IMR-90 (cell line): ENCODE results near the gene PDIA3. TPM values are rescaled to one million over a fixed set of nuclear protein-coding genes. Genes with fewer than 3 reads are reported as not detected.
A peak's percentile ranks its signal among the peaks of the same experiment; 100 is the strongest.

Experiments used
- ATAC-seq: fragments of 200-7000 bp; cut with Tn5 transposase; 2 replicates; pipeline ENCODE4 v1.9.1; 2020; ENCODE audit warnings: low read depth, mild to moderate bottlenecking, moderate library complexity
- BruUV-seq: library from RNA; stranded (reverse); fragments of 400-500 nt; replicated peaks from 2 replicates; lab custom pipeline; 2021; lab: Mats Ljungman, UMichigan
- CTCF ChIA-PET: fragments of 300-600 bp; formaldehyde crosslinking; extraction: SDS; loops from one replicate; lab custom pipeline; 2021; ENCODE audit warnings: antibody characterized with exemption; lab: Yijun Ruan, JAX
- POLR2A ChIA-PET: fragments of 300-600 bp; sonication (Branson Sonifier 250); formaldehyde crosslinking; loops from one replicate; lab custom pipeline; 2022; ENCODE audit warnings: antibody characterized with exemption; ENCODE audit not compliant: unreplicated experiment; lab: Charles Lee
- DNase-seq: peaks from one replicate; pipeline ENCODE4 v3.0.0; 2013
- H2AFZ ChIP-seq: replicated peaks from 2 replicates; pipeline ENCODE3; 2013; ENCODE audit warnings: low read length, mild to moderate bottlenecking; ENCODE audit not compliant: poor library complexity
- H2AK5ac ChIP-seq: 2 replicates; pipeline ENCODE4 v1.6.1; 2013; ENCODE audit warnings: low read depth, low read length, inconsistent platforms
- H2AK9ac ChIP-seq: replicated peaks from 2 replicates; pipeline ENCODE3; 2013; ENCODE audit warnings: mild to moderate bottlenecking, low read depth, low read length, moderate library complexity; ENCODE audit not compliant: poor library complexity
- H2BK120ac ChIP-seq: 2 replicates; pipeline ENCODE4 v1.6.1; 2013; ENCODE audit warnings: low read depth, low read length, inconsistent platforms
- H2BK15ac ChIP-seq: 3 replicates; pipeline ENCODE4 v1.6.1; 2013; ENCODE audit warnings: low read depth, low read length, inconsistent platforms
- H2BK20ac ChIP-seq: 2 replicates; pipeline ENCODE4 v1.6.1; 2013; ENCODE audit warnings: low read depth, mild to moderate bottlenecking, inconsistent platforms, low read length, moderate library complexity
- H2BK5ac ChIP-seq: 2 replicates; pipeline ENCODE4 v1.6.1; 2013; ENCODE audit warnings: mild to moderate bottlenecking, low read depth, low read length, inconsistent platforms; ENCODE audit not compliant: poor library complexity, severe bottlenecking
- H3K14ac ChIP-seq: replicated peaks from 2 replicates; pipeline ENCODE4 v1.6.1; 2013; ENCODE audit warnings: low read depth, low read length, inconsistent platforms
- H3K18ac ChIP-seq: 2 replicates; pipeline ENCODE4 v1.6.1; 2013; ENCODE audit warnings: low read depth, low read length, control low read depth
- H3K23ac ChIP-seq: 2 replicates; pipeline ENCODE4 v1.6.1; 2013; ENCODE audit warnings: low read depth, low read length, inconsistent platforms
- H3K27ac ChIP-seq: 2 replicates; pipeline ENCODE4 v1.5.1; 2013; ENCODE audit warnings: mild to moderate bottlenecking, control low read depth, low read length; ENCODE audit not compliant: insufficient read depth
- H3K27me3 ChIP-seq: 2 replicates; pipeline ENCODE4 v1.6.1; 2013; ENCODE audit warnings: low read length; ENCODE audit not compliant: control insufficient read depth, insufficient read depth
- H3K36me3 ChIP-seq: 2 replicates; pipeline ENCODE4 v1.6.1; 2013; ENCODE audit warnings: low read length, mixed read lengths; ENCODE audit not compliant: control insufficient read depth, insufficient read depth
- H3K4ac ChIP-seq: 2 replicates; pipeline ENCODE4 v1.6.1; 2013; ENCODE audit warnings: low read depth, low read length, inconsistent platforms
- H3K4me1 ChIP-seq: 2 replicates; pipeline ENCODE4 v1.6.1; 2013; ENCODE audit warnings: low read length, mixed read lengths; ENCODE audit not compliant: control insufficient read depth, insufficient read depth
- H3K4me2 ChIP-seq: 2 replicates; pipeline ENCODE4 v1.6.1; 2013; ENCODE audit warnings: low read depth, mild to moderate bottlenecking, control low read depth, low read length, moderate library complexity
- H3K4me3 ChIP-seq: 2 replicates; pipeline ENCODE4 v1.5.1; 2013; ENCODE audit warnings: low read depth, mild to moderate bottlenecking, control low read depth, low read length, moderate library complexity; ENCODE audit not compliant: insufficient read depth
- H3K56ac ChIP-seq: 2 replicates; pipeline ENCODE4 v1.6.1; 2013; ENCODE audit warnings: low read length, inconsistent platforms; ENCODE audit not compliant: insufficient read depth; ENCODE audit errors: extremely low read depth
- H3K79me1 ChIP-seq, 2 experiments: 2 replicates each; pipeline ENCODE4 v1.6.1; 2013; ENCODE audit warnings: low read length in 2 of 2, inconsistent platforms in 1 of 2, low read depth in 1 of 2
- H3K9ac ChIP-seq: 2 replicates; pipeline ENCODE4 v1.6.1; 2013; ENCODE audit warnings: low read depth, low read length, control low read depth
- H3K9me1 ChIP-seq: 2 replicates; pipeline ENCODE4 v1.6.1; 2013; ENCODE audit warnings: low read length, inconsistent platforms; ENCODE audit not compliant: insufficient read depth
- H3K9me3 ChIP-seq: 2 replicates; pipeline ENCODE4 v1.6.1; 2013; ENCODE audit warnings: low read length; ENCODE audit not compliant: control insufficient read depth, insufficient read depth
- H4K20me1 ChIP-seq: 2 replicates; pipeline ENCODE4 v1.6.1; 2013; ENCODE audit warnings: low read length, inconsistent platforms; ENCODE audit not compliant: insufficient read depth
- H4K5ac ChIP-seq: 2 replicates; pipeline ENCODE4 v1.6.1; 2013; ENCODE audit warnings: mild to moderate bottlenecking, low read depth, low read length, control low read depth
- H4K8ac ChIP-seq, 2 experiments: 2 replicates each; pipeline ENCODE4 v1.6.1; 2013; ENCODE audit warnings: low read depth in 2 of 2, low read length in 2 of 2, control low read depth in 1 of 2, inconsistent platforms in 1 of 2
- H4K91ac ChIP-seq: 2 replicates; pipeline ENCODE4 v1.6.1; 2013; ENCODE audit warnings: low read depth, low read length, inconsistent platforms; ENCODE audit not compliant: insufficient read depth
- BHLHE40 ChIP-seq: fragments of 150-350 bp; IDR thresholded peaks from 2 replicates; pipeline ENCODE4 v1.6.1; 2016; ENCODE audit warnings: mild to moderate bottlenecking, low read depth, low read length
- CEBPB ChIP-seq: IDR thresholded peaks from 2 replicates; pipeline ENCODE4 v1.6.1; 2012; ENCODE audit warnings: low read depth, low read length, improper control_type of control experiment
- CHD1 ChIP-seq: IDR thresholded peaks from 2 replicates; pipeline ENCODE4 v1.6.1; 2012; ENCODE audit warnings: low read depth, low read length, improper control_type of control experiment
- ELK1 ChIP-seq: fragments of 150-350 bp; IDR thresholded peaks from 2 replicates; pipeline ENCODE4 v1.6.1; 2016; ENCODE audit warnings: low read depth, mild to moderate bottlenecking, low read length, moderate library complexity, borderline replicate concordance
- FOS ChIP-seq: fragments of 150-350 bp; IDR thresholded peaks from 2 replicates; pipeline ENCODE4 v1.6.1; 2016; ENCODE audit warnings: low read depth, low read length
- MAFK ChIP-seq: IDR thresholded peaks from 2 replicates; pipeline ENCODE4 v1.6.1; 2012; ENCODE audit warnings: low read depth, low read length, improper control_type of control experiment
- MAZ ChIP-seq: IDR thresholded peaks from 2 replicates; pipeline ENCODE4 v1.6.1; 2012; ENCODE audit warnings: low read depth, mild to moderate bottlenecking, low read length, improper control_type of control experiment, moderate library complexity, borderline replicate concordance
- MXI1 ChIP-seq: IDR thresholded peaks from 2 replicates; pipeline ENCODE4 v1.6.1; 2012; ENCODE audit warnings: low read depth, mild to moderate bottlenecking, low read length, moderate library complexity, borderline replicate concordance
- NFE2L2 ChIP-seq: fragments of 150-350 bp; IDR thresholded peaks from 2 replicates; pipeline ENCODE4 v1.6.1; 2016; ENCODE audit warnings: low read depth, mild to moderate bottlenecking, low read length
- POLR2A ChIP-seq: IDR thresholded peaks from 2 replicates; pipeline ENCODE4 v1.6.1; 2012; ENCODE audit warnings: mild to moderate bottlenecking, low read depth, low read length
- RAD21 ChIP-seq: IDR thresholded peaks from 2 replicates; pipeline ENCODE4 v1.6.1; 2012; ENCODE audit warnings: low read length, improper control_type of control experiment
- RCOR1 ChIP-seq: IDR thresholded peaks from 2 replicates; pipeline ENCODE4 v1.6.1; 2012; ENCODE audit warnings: mild to moderate bottlenecking, low read length, improper control_type of control experiment; ENCODE audit not compliant: insufficient replicate concordance
- RFX5 ChIP-seq: IDR thresholded peaks from 2 replicates; pipeline ENCODE4 v1.8.0; 2012; ENCODE audit warnings: low read depth, mild to moderate bottlenecking, low read length, moderate library complexity
- SMC3 ChIP-seq: fragments of 150-350 bp; IDR thresholded peaks from 2 replicates; pipeline ENCODE4 v1.6.1; 2016; ENCODE audit warnings: low read depth, mild to moderate bottlenecking, antibody characterized with exemption, low read length, moderate library complexity
- USF2 ChIP-seq: fragments of 150-350 bp; IDR thresholded peaks from 2 replicates; pipeline ENCODE4 v1.6.1; 2017; ENCODE audit warnings: mild to moderate bottlenecking, antibody characterized with exemption, low read length, low read depth
- WGBS, 2 experiments: methylation state at CpG; one replicate each; pipeline versions ENCODE4 v1.1.5 to v1.1.7; 2013; ENCODE audit warnings: missing lambda C conversion rate in 2 of 2; ENCODE audit not compliant: insufficient read length in 1 of 2; ENCODE audit errors: extremely low coverage in 2 of 2; 5-methylcytosine and 5-hydroxymethylcytosine counted together
- dilution Hi-C: fragments of 300-500 bp; cut with HindIII; formaldehyde crosslinking; loops from one replicate; pipeline ENCODE4 v1.14.3; 2018; ENCODE audit warnings: low sequenced_read_pairs; ENCODE audit not compliant: unreplicated experiment
- in situ Hi-C: fragments of 300-500 bp; cut with MboI; formaldehyde crosslinking; loops from 3 replicates; pipeline ENCODE4 v1.14.3; 2019; ENCODE audit warnings: low sequenced_read_pairs, inconsistent platforms, mixed read lengths
- intact Hi-C: fragments of 100-400 bp; cut with micrococcal nuclease; formaldehyde crosslinking; loops from 2 replicates; pipeline ENCODE4 v1.10.0; 2022
- polyA plus RNA-seq, 3 experiments: library from polyadenylated mRNA; depleted of rRNA; stranded (reverse); fragments of >200 nt; gene quantifications; 2 replicates each; pipeline ENCODE4 v1.2.3, GENCODE V29; 2012; ENCODE audit warnings: low replicate concordance in 1 of 3
- total RNA-seq: library from RNA; depleted of rRNA; stranded (reverse); fragments of >200 nt; gene quantifications from 2 replicates; pipeline ENCODE4 v1.2.3, GENCODE V29; 2012

Gene PDIA3
- total and polyA plus RNA-seq, 2 of the 4 experiments (the other 2 are of a cell fraction), result 103 to 396 TPM

- 0% methylated on average over 9 of the region's 66 CpGs; no CpG with 5 or more reads in 1 of the 2 experiments for WGBS, 2 experiments
- peaks cover 20% of the 10 kb centered on the region for H3K4me1 ChIP-seq
- dilution Hi-C loops (no loop called here), in situ Hi-C loops (no loop called here), intact Hi-C loops (no loop called here)
- H3K79me1 ChIP-seq, result peaks cover 31 to 48% of the 10 kb centered on the region in 2 experiments
- H3K27ac ChIP-seq, result peak within 1 kb of the TSS; percentile 95
- H2AK5ac ChIP-seq, result peak within 1 kb of the TSS; percentile 97
- CTCF ChIA-PET, result interaction anchor here (1.0 kb wide), 1 partner anchor 15 kb away, joined by 3 read pairs; the partner anchor contains the start of gene ELL3
- peaks cover 36% of the 10 kb centered on the region for H3K36me3 ChIP-seq
- no peaks in the 10 kb centered on the region for H3K27me3 ChIP-seq
- peak within 1 kb of the TSS; percentile 98 for H4K91ac ChIP-seq
- H2BK15ac ChIP-seq, result peak within 1 kb of the TSS; percentile 89
- peaks cover 31% of the 10 kb centered on the region for H3K9me1 ChIP-seq
- peak within 1 kb of the TSS; percentile 86 to 98 for H4K8ac ChIP-seq
- DNase-seq (peak; percentile 99), ATAC-seq (peak; percentile 97)
- TSS peak; percentile 65 for BruUV-seq
- H2BK20ac ChIP-seq, result peak within 1 kb of the TSS; percentile 49
- H3K9me3 ChIP-seq, result no peaks in the 10 kb centered on the region
- peak within 1 kb of the TSS; percentile 100 for H2AK9ac ChIP-seq
- peak within 1 kb of the TSS; percentile 83 for H2BK120ac ChIP-seq
- peak within 1 kb of the TSS; percentile 95 for H3K56ac ChIP-seq
- peak within 1 kb of the TSS; percentile 97 for H3K23ac ChIP-seq
- H4K5ac ChIP-seq, result peak within 1 kb of the TSS; percentile 81
- H2AFZ ChIP-seq, result peak within 1 kb of the TSS; percentile 92
- peak within 1 kb of the TSS; percentile 99 for H3K4ac ChIP-seq
- peak within 1 kb of the TSS; percentile 97 for H3K9ac ChIP-seq
- peak within 1 kb of the TSS; percentile 99 for H3K14ac ChIP-seq
- no peak for TF ChIP-seq RFX5
- TF ChIP-seq CEBPB, result no peak
- no peak for TF ChIP-seq RCOR1
- TF ChIP-seq NFE2L2, result no peak
- no peak for TF ChIP-seq MAFK
- TF ChIP-seq FOS, result peak; percentile 9; the same call in 1 of the 2 replicates
- TF ChIP-seq MXI1, result peak; percentile 25; the same call in 1 of the 2 replicates
- TF ChIP-seq CHD1, result peak; percentile 81; the same call in 1 of the 2 replicates
- TF ChIP-seq MAZ, result peak; percentile 90
- TF ChIP-seq USF2, result peak; percentile 99
- TF ChIP-seq BHLHE40, result peak; percentile 93
- no peak for TF ChIP-seq RAD21
- TF ChIP-seq SMC3, result no peak
- peak; percentile 98 for TF ChIP-seq POLR2A
- no peak for TF ChIP-seq ELK1
- peaks cover 41% of the 10 kb centered on the region for H4K20me1 ChIP-seq
- POLR2A ChIA-PET, result no interaction called here
- H3K4me2 ChIP-seq, result peak within 1 kb of the TSS; percentile 82
- peak within 1 kb of the TSS; percentile 82 for H2BK5ac ChIP-seq
- peak within 1 kb of the TSS; percentile 69 for H3K18ac ChIP-seq
- H3K4me3 ChIP-seq, result peak within 1 kb of the TSS; percentile 71
Measured at GRCh38 chr15:43791993-43792760, 45.9 kb downstream of the PDIA3 start, which contains the start of gene SERF2. Gene SERF2, plus strand, starts transcription at chr15:43792320. Its CDS starts 57 bp downstream, at chr15:43792377.
